Neutrophil (primary cell): ENCODE results near the gene NDUFB5.

ENCODE experiments used
- H3K27ac ChIP-seq: fragments of 200-600 bp; sonication (generic); 2 replicates; pipeline ENCODE4 v1.5.1; 2016; ENCODE audit warnings: mild to moderate bottlenecking, moderate library complexity
- H3K27me3 ChIP-seq: fragments of 200-600 bp; sonication (generic); 2 replicates; pipeline ENCODE4 v1.6.0; 2016; ENCODE audit warnings: mild to moderate bottlenecking
- H3K36me3 ChIP-seq: fragments of 200-600 bp; sonication (generic); 2 replicates; pipeline ENCODE4 v1.5.1; 2017
- H3K4me1 ChIP-seq, 2 experiments: fragments of 200-600 bp in 1 of 2; sonication (generic) in 1 of 2; 1 replicate in 1 of 2; 2 replicates in 1 of 2; pipeline versions ENCODE4 v1.5.1 to v1.6.1; 2013 to 2016; ENCODE audit warnings: low read depth in 1 of 2, low read length in 1 of 2, mild to moderate bottlenecking in 1 of 2, moderate library complexity in 1 of 2; ENCODE audit not compliant: control insufficient read depth in 1 of 2, insufficient read depth in 1 of 2
- H3K4me3 ChIP-seq, 2 experiments: fragments of 200-600 bp in 1 of 2; sonication (generic) in 1 of 2; 1 replicate in 1 of 2; 2 replicates in 1 of 2; pipeline ENCODE4 v1.5.1; 2013 to 2016; ENCODE audit warnings: low read depth in 1 of 2, low read length in 1 of 2, mild to moderate bottlenecking in 1 of 2, moderate library complexity in 1 of 2
- H3K9me3 ChIP-seq: fragments of 200-600 bp; sonication (generic); 2 replicates; pipeline ENCODE4 v1.5.1; 2016
- TF ChIP-seq, protein P1 (sequence below): fragments of 200-600 bp; sonication (generic); IDR thresholded peaks from 2 replicates; pipeline ENCODE4 v1.5.1; 2016; ENCODE audit warnings: antibody characterized with exemption

NDUFB5 gene

DNA sequence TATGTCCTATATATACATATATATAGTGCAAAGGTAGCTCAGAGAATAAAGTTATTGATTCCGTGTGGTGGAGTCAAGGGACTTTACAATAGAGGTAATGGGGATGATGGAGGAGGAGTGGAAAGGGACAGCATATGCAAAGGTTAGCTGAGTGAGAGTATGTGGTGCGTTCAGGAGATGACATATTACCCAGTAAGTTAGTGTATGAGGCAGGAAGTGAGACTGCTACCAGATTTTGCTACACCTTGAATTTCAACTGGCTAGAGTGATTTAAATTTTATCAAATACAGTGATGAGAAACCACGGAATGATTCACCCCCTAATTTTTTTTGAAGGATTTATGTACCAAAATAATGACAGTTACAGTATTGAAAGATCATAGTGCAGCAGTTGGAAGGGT, 39.1 kb upstream of the NDUFB5 start:
- H3K9me3 ChIP-seq = no peaks in the 10 kb centered on the region
- H3K27me3 ChIP-seq = no peaks in the 10 kb centered on the region
- no peak overlapping the region for H3K27ac ChIP-seq
- no peak overlapping the region for H3K4me3 ChIP-seq
- TF ChIP-seq, protein P1, sequence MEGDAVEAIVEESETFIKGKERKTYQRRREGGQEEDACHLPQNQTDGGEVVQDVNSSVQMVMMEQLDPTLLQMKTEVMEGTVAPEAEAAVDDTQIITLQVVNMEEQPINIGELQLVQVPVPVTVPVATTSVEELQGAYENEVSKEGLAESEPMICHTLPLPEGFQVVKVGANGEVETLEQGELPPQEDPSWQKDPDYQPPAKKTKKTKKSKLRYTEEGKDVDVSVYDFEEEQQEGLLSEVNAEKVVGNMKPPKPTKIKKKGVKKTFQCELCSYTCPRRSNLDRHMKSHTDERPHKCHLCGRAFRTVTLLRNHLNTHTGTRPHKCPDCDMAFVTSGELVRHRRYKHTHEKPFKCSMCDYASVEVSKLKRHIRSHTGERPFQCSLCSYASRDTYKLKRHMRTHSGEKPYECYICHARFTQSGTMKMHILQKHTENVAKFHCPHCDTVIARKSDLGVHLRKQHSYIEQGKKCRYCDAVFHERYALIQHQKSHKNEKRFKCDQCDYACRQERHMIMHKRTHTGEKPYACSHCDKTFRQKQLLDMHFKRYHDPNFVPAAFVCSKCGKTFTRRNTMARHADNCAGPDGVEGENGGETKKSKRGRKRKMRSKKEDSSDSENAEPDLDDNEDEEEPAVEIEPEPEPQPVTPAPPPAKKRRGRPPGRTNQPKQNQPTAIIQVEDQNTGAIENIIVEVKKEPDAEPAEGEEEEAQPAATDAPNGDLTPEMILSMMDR = no peak
- H3K4me1 ChIP-seq = peaks cover 10 to 17% of the 10 kb centered on the region in 2 experiments
- peaks cover 14% of the 10 kb centered on the region for H3K36me3 ChIP-seq

GRCh38 chr3:179580992-179581391, 23.6 kb upstream of the NDUFB5 start:
- peaks cover 67% of the 10 kb centered on the region for H3K36me3 ChIP-seq
- no peaks in the 10 kb centered on the region for H3K27me3 ChIP-seq
- peaks cover 12 to 14% of the 10 kb centered on the region in 2 experiments for H3K4me1 ChIP-seq
- no peaks in the 10 kb centered on the region for H3K9me3 ChIP-seq
- no peak overlapping the region for H3K27ac ChIP-seq
- H3K4me3 ChIP-seq = no peak overlapping the region
- TF ChIP-seq, protein P1 = no peak

DNA sequence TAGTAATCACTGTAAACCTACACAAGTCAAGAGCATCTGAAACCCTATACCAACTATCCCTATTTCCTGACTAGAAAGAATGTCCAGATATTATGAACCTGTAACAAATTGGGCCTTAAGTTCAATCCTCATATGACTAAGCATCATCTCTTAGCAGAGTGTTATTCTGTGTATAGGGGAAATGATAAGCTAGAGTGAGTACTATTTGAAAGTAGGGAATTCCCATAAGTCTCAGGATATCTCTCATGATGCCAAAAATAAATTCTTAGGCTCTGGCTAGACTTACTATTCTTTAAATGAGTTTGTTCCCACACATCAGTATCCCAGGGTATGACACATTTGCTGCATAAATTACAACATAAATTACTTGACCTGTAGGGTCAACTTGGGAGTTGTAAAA, 15.5 kb upstream of the NDUFB5 start:
- Histone ChIP-seq H3K27ac (no peak overlapping the region), H3K36me3 (peaks cover 98% of the 10 kb centered on the region)
- TF ChIP-seq, protein P1 = no peak

DNA sequence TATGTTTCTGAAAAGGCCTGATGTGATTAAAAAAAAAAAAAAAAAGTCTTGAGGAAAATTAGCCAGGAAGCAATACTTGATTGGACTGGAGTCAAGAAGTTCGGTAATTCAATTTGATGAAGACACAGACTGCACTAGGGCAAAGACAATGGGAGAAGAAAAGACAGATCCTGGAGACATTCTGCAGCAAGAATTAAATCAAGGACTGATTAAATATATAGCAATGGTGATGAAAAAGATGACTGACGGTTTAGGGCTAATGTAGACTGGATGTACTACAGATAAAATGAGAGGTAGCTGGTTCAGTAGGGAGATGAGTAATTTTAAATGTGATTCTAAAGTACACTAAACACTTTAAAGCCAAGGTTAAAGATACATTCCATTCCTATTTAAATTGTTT, 13.9 kb upstream of the NDUFB5 start:
- no peaks in the 10 kb centered on the region for H3K27me3 ChIP-seq
- H3K9me3 ChIP-seq = no peaks in the 10 kb centered on the region
- no peak overlapping the region for H3K27ac ChIP-seq
- no peaks in the 10 kb centered on the region for H3K4me1 ChIP-seq
- TF ChIP-seq, protein P1 = no peak
- H3K4me3 ChIP-seq = no peak overlapping the region
- H3K36me3 ChIP-seq = peaks cover 99% of the 10 kb centered on the region

More for the DNA sequence above, 15.5 kb upstream of the NDUFB5 start:
- Histone ChIP-seq H3K4me1 (no peaks in the 10 kb centered on the region), H3K9me3 (no peaks in the 10 kb centered on the region), H3K4me3 (no peak overlapping the region), H3K27me3 (no peaks in the 10 kb centered on the region)

GRCh38 chr3:179591313-179591712, 13.3 kb upstream of the NDUFB5 start:
- no peaks in the 10 kb centered on the region for H3K27me3 ChIP-seq
- TF ChIP-seq, protein P1 = no peak
- no peaks in the 10 kb centered on the region for H3K9me3 ChIP-seq
- no peak overlapping the region for H3K4me3 ChIP-seq
- H3K27ac ChIP-seq = no peak overlapping the region
- peaks cover 99% of the 10 kb centered on the region for H3K36me3 ChIP-seq
- H3K4me1 ChIP-seq = no peaks in the 10 kb centered on the region

- TF ChIP-seq, protein P1 = no peak
- no peak overlapping the region for H3K27ac ChIP-seq
- H3K9me3 ChIP-seq = no peaks in the 10 kb centered on the region
- no peaks in the 10 kb centered on the region for H3K27me3 ChIP-seq
- H3K4me3 ChIP-seq = no peak overlapping the region
- H3K4me1 ChIP-seq = peaks cover 6 to 13% of the 10 kb centered on the region in 2 experiments
- peaks cover 76% of the 10 kb centered on the region for H3K36me3 ChIP-seq
These were observed 5.1 kb upstream of the NDUFB5 start for GRCh38 chr3:179599531-179599930.
